ENCODE measurements around the gene AMER1. TPM values are rescaled to one million over a fixed set of nuclear protein-coding genes. Genes with fewer than 3 reads are reported as not detected.

AMER1 gene
- total RNA-seq, 4 donors from 2014 or later: 2.5 to 3.3 (median 3.0) TPM

DNA sequence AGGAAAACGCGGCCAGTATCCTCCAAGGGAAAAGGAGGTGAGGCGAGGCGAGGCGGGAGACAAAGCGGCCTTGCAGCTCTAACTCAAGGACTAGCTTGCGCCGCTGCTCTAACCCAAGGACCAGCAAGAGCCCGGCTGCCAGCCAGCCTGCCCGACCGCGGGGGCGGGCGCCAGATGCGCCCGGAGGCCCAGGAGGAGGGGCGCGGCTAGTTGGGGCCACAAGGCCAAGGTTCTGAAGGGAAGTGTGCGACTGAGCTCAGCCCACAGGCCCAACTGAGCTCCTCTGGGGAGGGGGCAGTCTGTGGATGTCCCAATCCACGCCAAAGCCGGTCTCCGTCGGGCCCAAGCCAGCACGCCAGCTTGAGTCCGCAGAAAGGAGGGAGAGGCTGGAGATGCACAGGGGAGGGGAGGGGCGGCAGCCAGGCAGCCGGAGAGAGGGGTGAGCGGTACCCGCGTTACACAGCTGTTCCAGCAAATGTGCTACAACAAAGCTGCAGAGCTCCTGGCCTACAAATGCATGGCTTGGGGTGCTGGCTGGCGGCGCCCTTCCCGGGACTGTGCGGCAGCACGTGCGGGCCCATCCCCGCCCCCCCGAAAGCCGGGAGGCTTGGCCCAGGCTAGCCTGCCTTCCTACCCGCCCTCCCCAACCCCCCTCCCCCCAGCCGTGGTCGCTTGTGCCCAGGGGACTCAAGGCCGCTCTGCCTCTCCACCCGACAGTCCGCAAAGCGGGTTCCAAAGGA is 637 bp downstream of the AMER1 start:
- TF ChIP-seq, protein P1, sequence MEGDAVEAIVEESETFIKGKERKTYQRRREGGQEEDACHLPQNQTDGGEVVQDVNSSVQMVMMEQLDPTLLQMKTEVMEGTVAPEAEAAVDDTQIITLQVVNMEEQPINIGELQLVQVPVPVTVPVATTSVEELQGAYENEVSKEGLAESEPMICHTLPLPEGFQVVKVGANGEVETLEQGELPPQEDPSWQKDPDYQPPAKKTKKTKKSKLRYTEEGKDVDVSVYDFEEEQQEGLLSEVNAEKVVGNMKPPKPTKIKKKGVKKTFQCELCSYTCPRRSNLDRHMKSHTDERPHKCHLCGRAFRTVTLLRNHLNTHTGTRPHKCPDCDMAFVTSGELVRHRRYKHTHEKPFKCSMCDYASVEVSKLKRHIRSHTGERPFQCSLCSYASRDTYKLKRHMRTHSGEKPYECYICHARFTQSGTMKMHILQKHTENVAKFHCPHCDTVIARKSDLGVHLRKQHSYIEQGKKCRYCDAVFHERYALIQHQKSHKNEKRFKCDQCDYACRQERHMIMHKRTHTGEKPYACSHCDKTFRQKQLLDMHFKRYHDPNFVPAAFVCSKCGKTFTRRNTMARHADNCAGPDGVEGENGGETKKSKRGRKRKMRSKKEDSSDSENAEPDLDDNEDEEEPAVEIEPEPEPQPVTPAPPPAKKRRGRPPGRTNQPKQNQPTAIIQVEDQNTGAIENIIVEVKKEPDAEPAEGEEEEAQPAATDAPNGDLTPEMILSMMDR (IDR thresholded peaks at IDR 0.05; ENCODE audit: low read depth): no peak

DNA sequence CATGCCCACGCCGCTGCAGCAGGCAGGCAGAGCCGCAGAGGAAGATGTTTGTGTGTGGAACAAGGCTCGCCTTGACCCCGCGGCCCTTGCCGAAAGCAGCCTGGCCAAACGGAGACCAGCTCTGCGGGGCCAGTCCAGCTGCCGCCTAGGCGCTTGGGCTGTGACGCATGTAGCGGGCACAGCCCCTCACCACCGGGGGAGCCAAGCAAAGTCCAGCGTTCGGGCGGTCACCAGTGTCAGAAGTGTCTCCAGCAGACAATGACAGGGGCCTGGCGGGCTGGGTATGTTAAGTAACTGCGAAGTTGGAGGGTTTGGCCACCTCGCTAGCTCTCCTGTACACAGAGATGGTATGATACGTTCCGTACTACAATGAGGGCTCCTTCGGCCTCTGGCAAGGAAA is 1.3 kb downstream of the AMER1 start:
- TF ChIP-seq, protein P1 (IDR thresholded peaks at IDR 0.05; ENCODE audit: low read depth): no peak

GRCh38 chrX:64202808-64203325 is 2.6 kb downstream of the AMER1 start:
- TF ChIP-seq, protein P1 (IDR thresholded peaks at IDR 0.05; ENCODE audit: low read depth): no peak

GRCh38 chrX:64198036-64198435 is 7.5 kb downstream of the AMER1 start:
- TF ChIP-seq, protein P1 (IDR thresholded peaks at IDR 0.05; ENCODE audit: low read depth): no peak

- TF ChIP-seq, protein P1 (IDR thresholded peaks at IDR 0.05; ENCODE audit: low read depth): no peak
Observed at GRCh38 chrX:64196606-64197005, 8.9 kb downstream of the AMER1 start.

- TF ChIP-seq, protein P1 (IDR thresholded peaks at IDR 0.05; ENCODE audit: low read depth): no peak
Observed at GRCh38 chrX:64195862-64196261, 9.6 kb downstream of the AMER1 start.

GRCh38 chrX:64192673-64193072 is 12.8 kb downstream of the AMER1 start:
- TF ChIP-seq, protein P1 (IDR thresholded peaks at IDR 0.05; ENCODE audit: low read depth): no peak

Measured in subcutaneous adipose tissue (tissue), 4 donors.